Endothelial cell of umbilical vein (primary cell): Measurements from ENCODE around the gene YAE1. TPM values are rescaled to one million over a fixed set of nuclear protein-coding genes. Genes with fewer than 3 reads are reported as not detected.

Source experiments
- BruUV-seq: library from RNA; stranded (reverse); fragments of 400-500 nt; replicated peaks from 2 replicates; lab custom pipeline; 2021; lab: Mats Ljungman, UMichigan
- CTCF ChIA-PET: fragments of 300-600, 350-600 bp; sonication (Branson Sonifier 250); formaldehyde crosslinking; loops from one replicate; lab custom pipeline; 2021; ENCODE audit warnings: antibody characterized with exemption, inconsistent platforms; lab: Charles Lee
- POLR2A ChIA-PET: fragments of 300-600, 350-600 bp; sonication (Branson Sonifier 250); formaldehyde crosslinking; loops from one replicate; lab custom pipeline; 2021; ENCODE audit warnings: antibody characterized with exemption, inconsistent platforms; lab: Charles Lee
- DNase-seq: peaks from one replicate; pipeline ENCODE4 v3.0.0-alpha.2; 2011; ENCODE audit warnings: low read depth, low spot score
- FAIRE-seq: peaks from 2 replicates; lab custom pipeline; 2011; peaks lifted over from hg19 to GRCh38; lab: Jason Lieb, UNC
- H2AFZ ChIP-seq: 2 replicates; pipeline ENCODE4 v1.6.0; 2012; ENCODE audit warnings: low read depth, low read length, control low read depth, inconsistent platforms
- H3K27ac ChIP-seq: 2 replicates; pipeline ENCODE4 v1.5.1; 2011; ENCODE audit warnings: low read depth, mild to moderate bottlenecking, control low read depth, low read length, moderate library complexity; ENCODE audit not compliant: insufficient read depth
- H3K27me3 ChIP-seq, 2 experiments: 2 replicates each; pipeline versions ENCODE4 v1.6.0 to v1.6.1; 2011; ENCODE audit warnings: low read length in 2 of 2, mixed read lengths in 1 of 2; ENCODE audit not compliant: control insufficient read depth in 2 of 2, insufficient read depth in 2 of 2
- H3K36me3 ChIP-seq, 2 experiments: 2 replicates in 1 of 2; 3 replicates in 1 of 2; pipeline ENCODE4 v1.5.1; 2011; ENCODE audit warnings: low read length in 2 of 2, mild to moderate bottlenecking in 1 of 2, moderate library complexity in 1 of 2; ENCODE audit not compliant: control insufficient read depth in 2 of 2, insufficient read depth in 2 of 2; ENCODE audit errors: extremely low read depth in 1 of 2
- H3K4me1 ChIP-seq: 3 replicates; pipeline ENCODE4 v1.5.1; 2011; ENCODE audit warnings: mild to moderate bottlenecking, low read length; ENCODE audit not compliant: control insufficient read depth, insufficient read depth; ENCODE audit errors: extremely low read depth
- H3K4me2 ChIP-seq: 2 replicates; pipeline ENCODE4 v1.6.1; 2011; ENCODE audit warnings: low read length, control low read depth, mixed read lengths; ENCODE audit not compliant: insufficient read depth
- H3K4me3 ChIP-seq, 3 experiments: fragments of 200-600 bp in 1 of 3; sonication (generic), shearing (Covaris generic) in 1 of 3; replicated peaks in 1 of 3; 2 replicates each; pipeline ENCODE4 v1.5.1; 2011 to 2016; ENCODE audit warnings: control low read depth in 3 of 3, low read length in 3 of 3, mild to moderate bottlenecking in 2 of 3, inconsistent platforms in 1 of 3, low read depth in 1 of 3, moderate library complexity in 1 of 3; ENCODE audit not compliant: insufficient read depth in 1 of 3
- H3K79me2 ChIP-seq: 2 replicates; pipeline ENCODE4 v1.6.0; 2012; ENCODE audit warnings: low read length, inconsistent platforms; ENCODE audit not compliant: control insufficient read depth, insufficient read depth
- H3K9ac ChIP-seq: replicated peaks from 2 replicates; pipeline ENCODE3; 2011; ENCODE audit warnings: low read length, control low read depth; ENCODE audit not compliant: insufficient read depth; ENCODE audit errors: extremely low read depth
- H3K9me1 ChIP-seq: replicated peaks from 3 replicates; pipeline ENCODE4 v1.6.0; 2011; ENCODE audit warnings: mild to moderate bottlenecking, low read length; ENCODE audit not compliant: control insufficient read depth, insufficient read depth; ENCODE audit errors: extremely low read depth
- H3K9me3 ChIP-seq: replicated peaks from 2 replicates; pipeline ENCODE4 v1.5.1; 2012; ENCODE audit warnings: low read length, inconsistent platforms; ENCODE audit not compliant: control insufficient read depth, insufficient read depth
- H4K20me1 ChIP-seq: replicated peaks from 2 replicates; pipeline ENCODE3; 2011; ENCODE audit warnings: mild to moderate bottlenecking, low read length; ENCODE audit not compliant: control insufficient read depth, insufficient read depth; ENCODE audit errors: extremely low read depth
- CTCF ChIP-seq, 2 donors: IDR thresholded peaks; 1 replicate in 1 of 2; 2 replicates in 1 of 2; pipeline ENCODE4 v1.5.1; 2011; ENCODE audit warnings: low read length in 2 of 2, mild to moderate bottlenecking in 2 of 2, moderate library complexity in 2 of 2, control low read depth in 1 of 2, inconsistent platforms in 1 of 2, low read depth in 1 of 2; ENCODE audit not compliant: insufficient read depth in 1 of 2; ENCODE audit errors: extremely low read depth in 1 of 2
- EZH2 ChIP-seq: IDR thresholded peaks from 2 replicates; pipeline ENCODE4 v1.6.1; 2012; ENCODE audit warnings: borderline replicate concordance, low read depth, mild to moderate bottlenecking, moderate library complexity, low read length, inconsistent platforms; ENCODE audit not compliant: severe bottlenecking
- FOS ChIP-seq: IDR thresholded peaks from 2 replicates; pipeline ENCODE4 v1.6.1; 2011; ENCODE audit warnings: mild to moderate bottlenecking, low read length, moderate library complexity, borderline replicate concordance; ENCODE audit not compliant: insufficient read depth
- GATA2 ChIP-seq: IDR thresholded peaks from 2 replicates; pipeline ENCODE4 v1.7.0; 2011; ENCODE audit warnings: low read depth, mild to moderate bottlenecking, moderate library complexity, mixed read lengths, low read length; ENCODE audit not compliant: insufficient read length, insufficient read depth
- MYC ChIP-seq: IDR thresholded peaks from one replicate; pipeline ENCODE4 v1.6.1; 2011; ENCODE audit warnings: mild to moderate bottlenecking, low read depth, low read length
- POLR2A ChIP-seq: IDR thresholded peaks from 2 replicates; pipeline ENCODE4 v1.6.1; 2012; ENCODE audit warnings: low read depth, mild to moderate bottlenecking, control low read depth, low read length
- POLR2AphosphoS5 ChIP-seq: IDR thresholded peaks from 2 replicates; pipeline ENCODE4 v1.6.1; 2012; ENCODE audit warnings: low read depth, mild to moderate bottlenecking, control low read depth, low read length, moderate library complexity; ENCODE audit not compliant: insufficient read depth
- dilution Hi-C: fragments of 300-500 bp; cut with MboI; formaldehyde crosslinking; loops from one replicate; pipeline ENCODE4 v1.15.0; 2019; ENCODE audit warnings: low sequenced_read_pairs; ENCODE audit not compliant: extremely low pct_ligation_motif_present
- intact Hi-C: fragments of 100-400 bp; cut with micrococcal nuclease; formaldehyde crosslinking; loops from one replicate; pipeline ENCODE4 v1.10.0; 2022
- polyA plus RNA-seq, 4 experiments: library from polyadenylated mRNA; depleted of rRNA in 3 of 4; stranded (reverse) in 3 of 4; unstranded in 1 of 4; fragments of >200 nt; gene quantifications; 2 replicates each; pipeline versions ENCODE4 v1.2.1 to v1.2.3, GENCODE V29; 2011 to 2012; ENCODE audit warnings: missing spikeins in 1 of 4
- total RNA-seq: library from RNA; stranded (reverse); gene quantifications from 2 replicates; pipeline ENCODE4 v1.2.3, GENCODE V29; 2021
- TF ChIP-seq, protein P1 (sequence below): IDR thresholded peaks from 2 replicates; pipeline ENCODE4 v1.6.1; 2011; ENCODE audit not compliant: insufficient read depth, insufficient read length

Gene YAE1
- total and polyA plus RNA-seq, 2 donors (not counting 3 experiments of a cell fraction or from before 2014, with no cell fraction given), result 13.3 to 20.7 TPM

GRCh38 chr7:39529582-39529981 is 36.6 kb upstream of the YAE1 start:
- ChIA-PET POLR2A (no interaction called here), CTCF (no interaction called here)
- no peaks in the 10 kb centered on the region for H3K9me3 ChIP-seq
- H3K27ac ChIP-seq, result no peak overlapping the region
- H3K4me3 ChIP-seq, result no peak overlapping the region
- FAIRE-seq (no peak), DNase-seq (no peak)
- intact Hi-C loops (no loop called here), dilution Hi-C loops (no loop called here)
- no peaks in the 10 kb centered on the region for H3K9me1 ChIP-seq
- no peak overlapping the region for H3K9ac ChIP-seq
- no peaks in the 10 kb centered on the region for H4K20me1 ChIP-seq
- no TSS peak for BruUV-seq
- no peaks in the 10 kb centered on the region for H3K79me2 ChIP-seq
- no peak overlapping the region for H3K4me2 ChIP-seq
- no peak overlapping the region for H2AFZ ChIP-seq
- no peaks in the 10 kb centered on the region for H3K36me3 ChIP-seq
- H3K27me3 ChIP-seq, result peaks cover 0 to 3% of the 10 kb centered on the region in 2 experiments
- no peak for TF ChIP-seq GATA2
- TF ChIP-seq, protein P1, sequence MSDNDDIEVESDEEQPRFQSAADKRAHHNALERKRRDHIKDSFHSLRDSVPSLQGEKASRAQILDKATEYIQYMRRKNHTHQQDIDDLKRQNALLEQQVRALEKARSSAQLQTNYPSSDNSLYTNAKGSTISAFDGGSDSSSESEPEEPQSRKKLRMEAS, result no peak
- no peak for TF ChIP-seq POLR2AphosphoS5
- no peak for TF ChIP-seq MYC
- no peak for TF ChIP-seq POLR2A
- no peak for TF ChIP-seq FOS
- TF ChIP-seq CTCF (IDR thresholded peaks at IDR 0.05; ENCODE audit: extremely low read depth in 1 of 2, insufficient read depth in 1 of 2, low read depth in 1 of 2, low read length in 2 of 2), result no peak
- TF ChIP-seq EZH2, result no peak
- H3K4me1 ChIP-seq, result no peaks in the 10 kb centered on the region
